Measurements from ENCODE around the gene MAPKAP1. TPM values are rescaled to one million over a fixed set of nuclear protein-coding genes. Genes with fewer than 3 reads are reported as not detected.

Gene MAPKAP1
- polyA plus RNA-seq, 1 donor (not counting 4 experiments of a cell fraction or from before 2014, with no cell fraction given), result 129 TPM

DNA sequence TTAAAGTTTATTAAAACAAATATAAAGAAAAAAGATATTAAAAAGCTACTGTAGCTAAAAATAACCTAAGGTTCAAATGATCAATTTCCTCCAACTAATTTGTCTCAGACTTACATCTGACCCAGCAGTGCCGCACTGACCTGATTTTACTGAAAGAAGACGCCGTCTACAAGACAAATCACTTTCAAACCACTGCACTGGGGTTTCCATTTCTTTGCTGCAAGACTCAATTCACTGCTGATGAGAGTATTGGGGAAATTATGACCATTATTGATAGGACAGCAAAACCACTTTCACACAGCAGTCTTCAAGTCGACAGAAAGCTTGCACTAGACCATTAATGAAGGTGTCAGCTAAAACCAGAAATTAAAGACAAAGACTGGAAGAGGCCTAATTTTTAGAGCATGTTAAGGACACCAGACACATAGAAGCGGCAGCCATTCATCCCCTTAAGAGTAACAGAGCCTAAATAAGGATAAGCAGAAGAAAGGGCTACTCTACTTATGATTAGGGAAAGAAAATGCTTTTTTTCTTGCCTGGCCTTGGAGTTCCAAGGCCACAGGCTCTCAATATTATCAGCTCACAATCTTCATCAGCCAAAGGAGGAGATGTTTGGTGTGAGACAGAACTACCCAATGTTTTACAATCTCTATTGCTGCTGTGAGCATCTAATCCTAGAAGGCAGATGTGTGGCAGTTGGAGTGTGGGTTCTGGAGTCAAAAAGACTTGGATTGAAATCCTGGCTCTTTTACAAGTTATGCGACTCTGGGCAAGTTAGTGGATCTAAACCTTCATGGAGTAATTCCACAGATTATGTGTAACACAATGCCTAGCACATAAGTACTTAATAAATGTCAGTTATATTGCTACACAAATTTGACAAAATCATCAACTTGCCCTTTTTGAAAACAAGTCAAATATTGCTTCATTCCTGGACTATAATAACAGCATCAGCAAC is 190.7 kb downstream of the MAPKAP1 start:
- dilution Hi-C loops (cut with MboI; ENCODE audit: extremely low pct_ligation_motif_present, low sequenced_read_pairs), result no loop called here
- DNase-seq (ENCODE audit: low read depth, low spot score), result no peak
- Histone ChIP-seq H3K4me3 (ENCODE audit: control insufficient read depth in 2 of 3, extremely low read depth in 1 of 3, insufficient read depth in 2 of 3, low read depth in 1 of 3, low read length in 3 of 3) (no peak overlapping the region), H2AFZ (ENCODE audit: control insufficient read depth, low read length) (no peak overlapping the region), H3K27ac (ENCODE audit: control insufficient read depth, insufficient read depth, low read length) (no peak overlapping the region), H3K4me1 (ENCODE audit: control insufficient read depth, extremely low read depth, insufficient read depth, low read length) (peaks cover 34% of the 10 kb centered on the region), H4K20me1 (ENCODE audit: control insufficient read depth, extremely low read depth, insufficient read depth, low read length) (no peaks in the 10 kb centered on the region), H3K9me3 (ENCODE audit: control insufficient read depth, low read depth, low read length) (no peaks in the 10 kb centered on the region), H3K27me3 (ENCODE audit: control insufficient read depth, extremely low read depth, insufficient read depth, low read length) (no peaks in the 10 kb centered on the region), H3K9ac (ENCODE audit: control insufficient read depth, extremely low read depth, insufficient read depth, low read length) (no peak overlapping the region), H3K79me2 (ENCODE audit: control insufficient read depth, insufficient read depth, low read length) (peaks cover 12% of the 10 kb centered on the region), H3K4me2 (ENCODE audit: control insufficient read depth, extremely low read depth, insufficient read depth, low read depth, low read length) (no peak overlapping the region), H3K9me1 (ENCODE audit: control insufficient read depth, extremely low read depth, insufficient read depth, low read length) (no peaks in the 10 kb centered on the region), H3K36me3 (ENCODE audit: control insufficient read depth in 2 of 2, extremely low read depth in 1 of 2, insufficient read depth in 2 of 2, low read length in 2 of 2) (peaks cover 2 to 13% of the 10 kb centered on the region in 2 experiments)
- TF ChIP-seq, protein P1, sequence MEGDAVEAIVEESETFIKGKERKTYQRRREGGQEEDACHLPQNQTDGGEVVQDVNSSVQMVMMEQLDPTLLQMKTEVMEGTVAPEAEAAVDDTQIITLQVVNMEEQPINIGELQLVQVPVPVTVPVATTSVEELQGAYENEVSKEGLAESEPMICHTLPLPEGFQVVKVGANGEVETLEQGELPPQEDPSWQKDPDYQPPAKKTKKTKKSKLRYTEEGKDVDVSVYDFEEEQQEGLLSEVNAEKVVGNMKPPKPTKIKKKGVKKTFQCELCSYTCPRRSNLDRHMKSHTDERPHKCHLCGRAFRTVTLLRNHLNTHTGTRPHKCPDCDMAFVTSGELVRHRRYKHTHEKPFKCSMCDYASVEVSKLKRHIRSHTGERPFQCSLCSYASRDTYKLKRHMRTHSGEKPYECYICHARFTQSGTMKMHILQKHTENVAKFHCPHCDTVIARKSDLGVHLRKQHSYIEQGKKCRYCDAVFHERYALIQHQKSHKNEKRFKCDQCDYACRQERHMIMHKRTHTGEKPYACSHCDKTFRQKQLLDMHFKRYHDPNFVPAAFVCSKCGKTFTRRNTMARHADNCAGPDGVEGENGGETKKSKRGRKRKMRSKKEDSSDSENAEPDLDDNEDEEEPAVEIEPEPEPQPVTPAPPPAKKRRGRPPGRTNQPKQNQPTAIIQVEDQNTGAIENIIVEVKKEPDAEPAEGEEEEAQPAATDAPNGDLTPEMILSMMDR (optimal IDR thresholded peaks at IDR 0.05 in 1 of 3, IDR thresholded peaks at IDR 0.05 in 1 of 3, conservative IDR thresholded peaks at IDR 0.05 in 1 of 3; ENCODE audit: extremely low read depth in 1 of 3, insufficient read depth in 2 of 3, low read length in 3 of 3), result no peak
- no peak for TF ChIP-seq EZH2 (IDR thresholded peaks at IDR 0.05; ENCODE audit: low read length)
- FAIRE-seq, result no peak

- FAIRE-seq, result no peak
Observed at GRCh38 chr9:125515281-125515680, 191.7 kb downstream of the MAPKAP1 start.

More at GRCh38 chr9:125515281-125515680, 191.7 kb downstream of the MAPKAP1 start:
- H3K36me3 ChIP-seq (ENCODE audit: control insufficient read depth in 2 of 2, extremely low read depth in 1 of 2, insufficient read depth in 2 of 2, low read length in 2 of 2), result peaks cover 2 to 5% of the 10 kb centered on the region in 2 experiments
- H3K4me3 ChIP-seq (ENCODE audit: control insufficient read depth in 2 of 3, extremely low read depth in 1 of 3, insufficient read depth in 2 of 3, low read depth in 1 of 3, low read length in 3 of 3), result no peak overlapping the region
- H3K4me1 ChIP-seq (ENCODE audit: control insufficient read depth, extremely low read depth, insufficient read depth, low read length), result peaks cover 30% of the 10 kb centered on the region
- dilution Hi-C loops (cut with MboI; ENCODE audit: extremely low pct_ligation_motif_present, low sequenced_read_pairs), result no loop called here
- H3K4me2 ChIP-seq (ENCODE audit: control insufficient read depth, extremely low read depth, insufficient read depth, low read depth, low read length), result no peak overlapping the region
- no peak overlapping the region for H3K9ac ChIP-seq (ENCODE audit: control insufficient read depth, extremely low read depth, insufficient read depth, low read length)
- no peaks in the 10 kb centered on the region for H3K9me3 ChIP-seq (ENCODE audit: control insufficient read depth, low read depth, low read length)
- no peak for DNase-seq (ENCODE audit: low read depth, low spot score)
- H3K27ac ChIP-seq (ENCODE audit: control insufficient read depth, insufficient read depth, low read length), result no peak overlapping the region
- H3K9me1 ChIP-seq (ENCODE audit: control insufficient read depth, extremely low read depth, insufficient read depth, low read length), result no peaks in the 10 kb centered on the region
- no peaks in the 10 kb centered on the region for H3K27me3 ChIP-seq (ENCODE audit: control insufficient read depth, extremely low read depth, insufficient read depth, low read length)
- no peak for TF ChIP-seq EZH2 (IDR thresholded peaks at IDR 0.05; ENCODE audit: low read length)
- TF ChIP-seq, protein P1 (optimal IDR thresholded peaks at IDR 0.05 in 1 of 3, IDR thresholded peaks at IDR 0.05 in 1 of 3, conservative IDR thresholded peaks at IDR 0.05 in 1 of 3; ENCODE audit: extremely low read depth in 1 of 3, insufficient read depth in 2 of 3, low read length in 3 of 3), result no peak
- no peak overlapping the region for H2AFZ ChIP-seq (ENCODE audit: control insufficient read depth, low read length)
- H3K79me2 ChIP-seq (ENCODE audit: control insufficient read depth, insufficient read depth, low read length), result peaks cover 12% of the 10 kb centered on the region
- H4K20me1 ChIP-seq (ENCODE audit: control insufficient read depth, extremely low read depth, insufficient read depth, low read length), result no peaks in the 10 kb centered on the region

All from keratinocyte (primary cell).